HEK293 (cell line): ENCODE data around the gene CHST4.

Experiments
- KLF9 ChIP-seq: fragments of 450-650 bp; formaldehyde crosslinking; IDR thresholded peaks from 2 replicates; pipeline ENCODE4 v1.5.1; 2016; ENCODE audit warnings: missing biosample characterization, missing genetic modification characterization, low read depth
- PRDM10 ChIP-seq: fragments of 450-650 bp; formaldehyde crosslinking; IDR thresholded peaks from 2 replicates; pipeline ENCODE4 v1.5.1; 2016; ENCODE audit warnings: missing biosample characterization, missing genetic modification characterization
- TCF7L2 ChIP-seq: IDR thresholded peaks from 2 replicates; pipeline ENCODE4 v1.6.1; 2011; ENCODE audit warnings: low read depth, mild to moderate bottlenecking, inconsistent platforms, low read length, moderate library complexity, borderline replicate concordance
- YY1 ChIP-seq: fragments of 450-650 bp; formaldehyde crosslinking; IDR thresholded peaks from 2 replicates; pipeline ENCODE4 v1.5.1; 2018; ENCODE audit warnings: missing biosample characterization, missing genetic modification characterization
- ZBTB1 ChIP-seq: fragments of 450-650 bp; formaldehyde crosslinking; IDR thresholded peaks from 2 replicates; pipeline ENCODE4 v1.5.1; 2016; ENCODE audit warnings: missing biosample characterization, missing genetic modification characterization
- ZBTB20 ChIP-seq: fragments of 450-650 bp; formaldehyde crosslinking; IDR thresholded peaks from 2 replicates; pipeline ENCODE4 v1.5.1; 2016; ENCODE audit warnings: missing biosample characterization, missing genetic modification characterization
- ZNF133 ChIP-seq: fragments of 450-650 bp; formaldehyde crosslinking; IDR thresholded peaks from 2 replicates; pipeline ENCODE4 v1.5.1; 2016; ENCODE audit warnings: missing biosample characterization, missing genetic modification characterization
- ZNF138 ChIP-seq: fragments of 450-650 bp; formaldehyde crosslinking; IDR thresholded peaks from 2 replicates; pipeline ENCODE4 v1.5.1; 2016; ENCODE audit warnings: missing biosample characterization, missing genetic modification characterization, borderline replicate concordance
- ZNF18 ChIP-seq: fragments of 450-650 bp; formaldehyde crosslinking; IDR thresholded peaks from 2 replicates; pipeline ENCODE4 v1.5.1; 2016; ENCODE audit warnings: missing biosample characterization, missing genetic modification characterization
- ZNF2 ChIP-seq: fragments of 450-650 bp; formaldehyde crosslinking; IDR thresholded peaks from 2 replicates; pipeline ENCODE4 v1.5.1; 2016; ENCODE audit warnings: missing biosample characterization, missing genetic modification characterization
- ZNF530 ChIP-seq: fragments of 450-650 bp; formaldehyde crosslinking; IDR thresholded peaks from 2 replicates; pipeline ENCODE4 v1.5.1; 2016; ENCODE audit warnings: low read depth, missing biosample characterization, missing genetic modification characterization
- TF ChIP-seq, protein P1 (sequence below): fragments of 450-650 bp; formaldehyde crosslinking; IDR thresholded peaks from 2 replicates; pipeline ENCODE4 v1.5.1; 2016; ENCODE audit warnings: missing biosample characterization, missing genetic modification characterization

GRCh38 chr16:71524566-71525553 lies 1.4 kb upstream of the CHST4 start:
- TF ChIP-seq, protein P1, sequence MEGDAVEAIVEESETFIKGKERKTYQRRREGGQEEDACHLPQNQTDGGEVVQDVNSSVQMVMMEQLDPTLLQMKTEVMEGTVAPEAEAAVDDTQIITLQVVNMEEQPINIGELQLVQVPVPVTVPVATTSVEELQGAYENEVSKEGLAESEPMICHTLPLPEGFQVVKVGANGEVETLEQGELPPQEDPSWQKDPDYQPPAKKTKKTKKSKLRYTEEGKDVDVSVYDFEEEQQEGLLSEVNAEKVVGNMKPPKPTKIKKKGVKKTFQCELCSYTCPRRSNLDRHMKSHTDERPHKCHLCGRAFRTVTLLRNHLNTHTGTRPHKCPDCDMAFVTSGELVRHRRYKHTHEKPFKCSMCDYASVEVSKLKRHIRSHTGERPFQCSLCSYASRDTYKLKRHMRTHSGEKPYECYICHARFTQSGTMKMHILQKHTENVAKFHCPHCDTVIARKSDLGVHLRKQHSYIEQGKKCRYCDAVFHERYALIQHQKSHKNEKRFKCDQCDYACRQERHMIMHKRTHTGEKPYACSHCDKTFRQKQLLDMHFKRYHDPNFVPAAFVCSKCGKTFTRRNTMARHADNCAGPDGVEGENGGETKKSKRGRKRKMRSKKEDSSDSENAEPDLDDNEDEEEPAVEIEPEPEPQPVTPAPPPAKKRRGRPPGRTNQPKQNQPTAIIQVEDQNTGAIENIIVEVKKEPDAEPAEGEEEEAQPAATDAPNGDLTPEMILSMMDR (tag by site-specific recombination) = no peak
- TF ChIP-seq PRDM10 (tag by site-specific recombination) (no peak), YY1 (tag by site-specific recombination) (no peak), ZNF138 (no peak), ZNF530 (tag by site-specific recombination) (no peak), ZBTB20 (tag by site-specific recombination) (no peak), ZNF133 (no peak), KLF9 (no peak), ZNF2 (tag by site-specific recombination) (no peak), ZBTB1 (tag by site-specific recombination) (no peak), ZNF18 (tag by site-specific recombination) (no peak), TCF7L2 (no peak)
